H1 (cell line): ENCODE results near the gene AKTIP. TPM values are rescaled to one million over a fixed set of nuclear protein-coding genes. Genes with fewer than 3 reads are reported as not detected.

Experiments used
- POLR2AphosphoS5 ChIP-seq: IDR thresholded peaks from 2 replicates; pipeline ENCODE4 v1.6.1; 2011; ENCODE audit warnings: low read depth, low read length
- SIX5 ChIP-seq: IDR thresholded peaks from 2 replicates; pipeline ENCODE4 v1.6.1; 2011; ENCODE audit warnings: mild to moderate bottlenecking, low read depth, low read length
- TEAD4 ChIP-seq: IDR thresholded peaks from 2 replicates; pipeline ENCODE4 v1.6.1; 2012; ENCODE audit warnings: low read depth, low read length, inconsistent platforms, mixed read lengths
- polyA plus RNA-seq, 7 experiments: library from polyadenylated mRNA; depleted of rRNA in 3 of 7; stranded (reverse) in 5 of 7; unstranded in 2 of 7; fragments of >200 nt in 5 of 7; fragments of 200-250 nt in 2 of 7; gene quantifications; 1 replicate in 5 of 7; 2 replicates in 1 of 7; 4 replicates in 1 of 7; pipeline versions ENCODE4 v1.2.1 to v1.2.3, GENCODE V29; 2011 to 2013; ENCODE audit warnings: missing spikeins in 2 of 7, mixed read lengths in 2 of 7
- total RNA-seq: library from RNA; stranded (reverse); fragmentation: NEBNext Ultra II Directional; extraction: Animal tissue kit (Norgen Biotek cat#: 25700); gene quantifications from 2 replicates; pipeline ENCODE4 v1.2.1, GENCODE V29; 2021

AKTIP gene
- total and polyA plus RNA-seq, 2 of the 8 experiments (the other 6 are each of a cell fraction or from before 2014, with no cell fraction given), result 15.0 to 15.6 TPM

GRCh38 chr16:53456625-53457024, 46.4 kb downstream of the AKTIP start (continued):
- TF ChIP-seq SIX5 (no peak), POLR2AphosphoS5 (no peak), TEAD4 (no peak)
